BLaER1 treated with 17β-estradiol and CSF1 and Interleukin-3, amounts not matched to agents 10 nM and 100 nM (cell line): ENCODE results near the gene PLEKHM2.

Source experiments
- H3K27ac ChIP-seq, 11 experiments: shearing (Covaris generic); formaldehyde crosslinking; 2 replicates each; pipeline ENCODE4 v1.8.1; 2022
- H3K27me3 ChIP-seq, 11 experiments: shearing (Covaris generic); formaldehyde crosslinking; 2 replicates each; pipeline ENCODE4 v1.8.1; 2022
- H3K36me3 ChIP-seq, 11 experiments: shearing (Covaris generic); formaldehyde crosslinking; 2 replicates each; pipeline ENCODE4 v1.8.1; 2022
- H3K4me1 ChIP-seq, 10 experiments: shearing (Covaris generic); formaldehyde crosslinking; 2 replicates each; pipeline ENCODE4 v1.8.1; 2022
- H3K4me2 ChIP-seq, 11 experiments: shearing (Covaris generic); formaldehyde crosslinking; 2 replicates each; pipeline ENCODE4 v1.8.1; 2022
- H3K4me3 ChIP-seq, 10 experiments: shearing (Covaris generic); formaldehyde crosslinking; 2 replicates each; pipeline ENCODE4 v1.8.1; 2022
- H3K9ac ChIP-seq, 11 experiments: shearing (Covaris generic); formaldehyde crosslinking; 2 replicates each; pipeline ENCODE4 v1.8.1; 2022
- H3K9me3 ChIP-seq, 11 experiments: shearing (Covaris generic); formaldehyde crosslinking; replicated peaks in 1 of 11; 2 replicates each; pipeline ENCODE4 v1.8.1; 2022
- H4K20me1 ChIP-seq, 11 experiments: shearing (Covaris generic); formaldehyde crosslinking; 2 replicates each; pipeline ENCODE4 v1.8.1; 2022
- Cebpa-rat ChIP-seq, 11 experiments: shearing (Covaris generic); IDR thresholded peaks; 2 replicates each; pipeline ENCODE4 v1.8.1; 2022

The PLEKHM2 gene

GRCh38 chr1:15764890-15765289 is 80.8 kb downstream of the PLEKHM2 start:
- Histone ChIP-seq H3K4me3 (no peak overlapping the region), H3K27me3 (peaks cover 23 to 32% (median 30%) of the 10 kb centered on the region in 11 experiments), H3K9me3 (no peaks in the 10 kb centered on the region), H3K4me1 (peaks cover 12 to 25% (median 17%) of the 10 kb centered on the region in 10 experiments), H3K9ac (no peak overlapping the region; a peak in 1 of 22 replicates), H3K27ac (no peak overlapping the region), H4K20me1 (peaks cover 0 to 10% (median 3%) of the 10 kb centered on the region in 11 experiments; a peak in 10 of 22 replicates), H3K36me3 (no peaks in the 10 kb centered on the region), H3K4me2 (peak overlapping the region in 1 of 11 experiments; percentile 7; a peak in 1 of 22 replicates)
- no peak for TF ChIP-seq Cebpa-rat (IDR thresholded peaks at IDR 0.05)

DNA sequence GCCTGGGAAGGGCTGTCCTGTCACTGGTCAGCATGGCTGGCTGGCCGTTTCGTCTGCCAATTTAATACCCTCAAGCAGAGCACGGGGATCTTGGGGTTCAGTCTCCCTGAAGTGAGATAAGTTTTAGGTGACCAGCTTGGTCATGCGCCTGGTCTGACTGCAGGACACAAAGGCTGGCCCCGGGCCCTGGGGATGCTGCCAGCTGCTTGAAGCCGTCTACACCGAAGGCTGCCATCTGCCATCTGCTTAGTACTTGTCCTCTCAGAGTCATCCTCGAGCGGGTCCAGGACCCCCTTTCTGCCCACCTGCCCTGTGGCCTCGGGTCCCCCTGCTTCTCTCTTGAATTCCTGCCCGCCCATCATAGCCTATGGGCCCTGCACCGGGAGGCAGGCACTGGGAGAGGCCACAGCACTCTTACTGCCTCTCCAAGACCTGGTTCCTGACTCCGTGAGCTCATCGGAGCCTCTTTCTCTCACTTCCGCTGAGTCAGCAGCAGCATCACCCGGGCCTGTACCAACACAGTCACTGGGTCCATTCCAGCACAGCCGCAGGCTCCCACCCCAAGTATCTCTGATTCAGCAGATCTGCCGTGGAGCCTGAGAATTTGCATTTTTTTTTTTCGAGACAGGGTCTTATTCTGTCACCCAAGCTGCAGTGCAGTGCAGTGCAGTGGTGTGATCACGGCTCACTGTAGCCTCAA is 81.5 kb downstream of the PLEKHM2 start:
- H3K4me3 ChIP-seq, result no peak overlapping the region
- H3K36me3 ChIP-seq, result no peaks in the 10 kb centered on the region
- no peaks in the 10 kb centered on the region for H3K9me3 ChIP-seq
- peaks cover 0 to 7% (median 2%) of the 10 kb centered on the region in 11 experiments; a peak in 10 of 22 replicates for H4K20me1 ChIP-seq
- peaks cover 15 to 25% (median 23%) of the 10 kb centered on the region in 11 experiments for H3K27me3 ChIP-seq
- TF ChIP-seq Cebpa-rat (IDR thresholded peaks at IDR 0.05), result no peak
- no peak overlapping the region for H3K27ac ChIP-seq
- peaks cover 7 to 18% (median 12%) of the 10 kb centered on the region in 10 experiments for H3K4me1 ChIP-seq
- no peak overlapping the region for H3K4me2 ChIP-seq
- peak overlapping the region in 1 of 11 experiments; percentile 26; a peak in 1 of 22 replicates for H3K9ac ChIP-seq

DNA sequence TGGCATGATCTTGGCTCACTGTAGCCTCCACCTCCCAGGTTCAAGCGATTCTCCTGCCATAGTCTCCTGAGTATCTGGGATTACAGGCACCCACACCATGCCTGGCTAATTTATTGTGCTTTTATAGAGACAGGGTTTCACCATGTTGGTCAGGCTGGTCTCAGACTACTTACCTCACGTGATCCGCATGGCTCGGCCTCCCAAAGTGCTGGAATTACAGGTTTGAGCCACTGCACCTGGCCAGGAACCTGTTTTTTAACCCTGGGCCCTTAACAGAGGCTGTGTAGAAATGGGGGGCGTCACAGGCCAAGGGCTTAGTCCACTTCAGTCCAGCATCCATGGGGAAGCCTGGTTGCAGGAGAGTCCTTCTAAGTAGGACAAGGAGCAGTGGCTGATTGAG is 83.8 kb downstream of the PLEKHM2 start:
- H3K27me3 ChIP-seq, result peaks cover 0 to 2% (median 0%) of the 10 kb centered on the region in 11 experiments; a peak in 4 of 22 replicates
- H3K9me3 ChIP-seq, result no peaks in the 10 kb centered on the region
- H3K4me2 ChIP-seq, result no peak overlapping the region
- no peak overlapping the region for H3K9ac ChIP-seq
- H3K27ac ChIP-seq, result no peak overlapping the region
- TF ChIP-seq Cebpa-rat (IDR thresholded peaks at IDR 0.05), result no peak
- H3K36me3 ChIP-seq, result no peaks in the 10 kb centered on the region
- H4K20me1 ChIP-seq, result no peaks in the 10 kb centered on the region
- peaks cover 0 to 10% (median 4%) of the 10 kb centered on the region in 10 experiments; a peak in 6 of 20 replicates for H3K4me1 ChIP-seq
- H3K4me3 ChIP-seq, result no peak overlapping the region

DNA sequence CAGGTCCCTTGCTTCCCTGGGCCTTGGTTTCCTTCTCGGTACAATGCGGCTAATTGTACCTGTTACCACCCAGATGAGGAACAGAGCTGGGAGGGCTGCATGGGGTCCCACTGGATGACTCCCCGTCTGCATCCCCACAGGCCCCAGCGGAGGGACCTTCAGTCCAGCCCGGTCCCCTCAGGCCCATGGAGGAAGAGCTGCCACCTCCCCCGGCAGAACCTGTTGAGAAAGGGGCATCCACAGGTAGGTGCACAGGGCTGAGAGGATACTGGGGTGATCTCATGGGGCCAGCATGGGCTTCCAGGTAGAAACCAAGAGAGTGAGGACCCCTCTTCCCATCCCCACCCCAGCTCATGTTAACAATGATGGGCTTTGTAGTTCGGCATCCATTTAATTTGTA is 84.3 kb downstream of the PLEKHM2 start:
- Histone ChIP-seq H3K4me1 (peaks cover 0 to 10% (median 4%) of the 10 kb centered on the region in 10 experiments; a peak in 6 of 20 replicates), H3K27ac (no peak overlapping the region), H3K9me3 (no peaks in the 10 kb centered on the region), H3K27me3 (no peaks in the 10 kb centered on the region), H3K9ac (no peak overlapping the region), H3K4me2 (no peak overlapping the region), H3K36me3 (no peaks in the 10 kb centered on the region), H4K20me1 (no peaks in the 10 kb centered on the region), H3K4me3 (no peak overlapping the region)
- TF ChIP-seq Cebpa-rat (IDR thresholded peaks at IDR 0.05), result no peak

GRCh38 chr1:15770313-15770962 is 86.3 kb downstream of the PLEKHM2 start:
- 0 out of 20 replicates have a peak, but pooled peaks cover 0 to 4% (median 0%) of the 10 kb centered on the region in 10 experiments for H3K4me1 ChIP-seq
- H3K9me3 ChIP-seq, result no peaks in the 10 kb centered on the region
- H3K27me3 ChIP-seq, result no peaks in the 10 kb centered on the region
- H3K9ac ChIP-seq, result no peak overlapping the region
- H3K27ac ChIP-seq, result no peak overlapping the region
- H3K4me2 ChIP-seq, result no peak overlapping the region
- H4K20me1 ChIP-seq, result no peaks in the 10 kb centered on the region
- no peak overlapping the region for H3K4me3 ChIP-seq
- no peak for TF ChIP-seq Cebpa-rat (IDR thresholded peaks at IDR 0.05)
- H3K36me3 ChIP-seq, result no peaks in the 10 kb centered on the region

- H3K27me3 ChIP-seq, result no peaks in the 10 kb centered on the region
- no peak overlapping the region for H3K27ac ChIP-seq
- H3K4me3 ChIP-seq, result no peak overlapping the region
- no peak for TF ChIP-seq Cebpa-rat (IDR thresholded peaks at IDR 0.05)
- no peaks in the 10 kb centered on the region for H3K4me1 ChIP-seq
- H3K9me3 ChIP-seq, result no peaks in the 10 kb centered on the region
- H4K20me1 ChIP-seq, result no peaks in the 10 kb centered on the region
- H3K4me2 ChIP-seq, result no peak overlapping the region
- no peak overlapping the region for H3K9ac ChIP-seq
- no peaks in the 10 kb centered on the region for H3K36me3 ChIP-seq
Observed at GRCh38 chr1:15771836-15772515, 87.9 kb downstream of the PLEKHM2 start.

DNA sequence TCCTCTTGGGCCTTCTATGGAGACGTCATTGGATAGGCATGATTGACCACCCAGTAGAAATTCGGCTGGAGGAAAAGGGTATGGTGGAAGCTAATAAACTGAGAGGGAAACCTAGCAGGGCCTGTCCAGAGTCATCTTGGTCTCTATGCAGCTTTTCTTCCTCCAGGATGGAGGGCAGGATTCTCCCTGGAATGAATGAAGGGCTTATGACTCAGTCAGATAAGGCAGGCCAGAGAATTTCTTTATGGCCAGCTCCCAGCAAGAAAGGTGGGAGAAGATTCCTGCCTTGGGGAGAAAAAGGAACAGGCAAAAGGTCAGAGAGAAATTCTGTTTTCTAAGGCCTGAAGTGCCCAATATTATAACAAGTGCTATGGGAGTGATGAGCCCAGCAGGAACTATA is 91.6 kb downstream of the PLEKHM2 start:
- Histone ChIP-seq H3K4me1 (peaks cover 0 to 18% (median 0%) of the 10 kb centered on the region in 10 experiments; a peak in 7 of 20 replicates), H3K27me3 (no peaks in the 10 kb centered on the region), H3K4me3 (no peak overlapping the region), H4K20me1 (no peaks in the 10 kb centered on the region), H3K27ac (no peak overlapping the region), H3K36me3 (no peaks in the 10 kb centered on the region), H3K4me2 (no peak overlapping the region), H3K9me3 (no peaks in the 10 kb centered on the region), H3K9ac (no peak overlapping the region)
- no peak for TF ChIP-seq Cebpa-rat (IDR thresholded peaks at IDR 0.05)

- H3K27ac ChIP-seq, result no peak overlapping the region
- H3K36me3 ChIP-seq, result no peaks in the 10 kb centered on the region
- no peaks in the 10 kb centered on the region for H3K9me3 ChIP-seq
- no peak for TF ChIP-seq Cebpa-rat (IDR thresholded peaks at IDR 0.05)
- no peaks in the 10 kb centered on the region for H3K27me3 ChIP-seq
- 0 out of 22 replicates have a peak overlapping the region, but pooled peaks of 1 of the 11 experiments have one; percentile 26 for H3K4me2 ChIP-seq
- H3K4me3 ChIP-seq, result no peak overlapping the region
- H3K4me1 ChIP-seq, result peaks cover 0 to 26% (median 0%) of the 10 kb centered on the region in 10 experiments; a peak in 7 of 20 replicates
- no peak overlapping the region; a peak in 1 of 22 replicates for H3K9ac ChIP-seq
- H4K20me1 ChIP-seq, result no peaks in the 10 kb centered on the region
Observed at GRCh38 chr1:15777909-15778707, 94.0 kb downstream of the PLEKHM2 start.
